Measurements from ENCODE around the gene POLR2M.

Gene POLR2M

GRCh38 chr15:57691082-57691481 lies 15.4 kb upstream of the POLR2M start:
- no peak for DNase-seq (ENCODE audit: low read depth, low spot score)

- DNase-seq (ENCODE audit: low read depth, low spot score), result no peak
Observed at GRCh38 chr15:57692709-57693108, 13.8 kb upstream of the POLR2M start.

- DNase-seq (ENCODE audit: low read depth, low spot score), result no peak
Observed at GRCh38 chr15:57694279-57694678, 12.2 kb upstream of the POLR2M start.

DNA sequence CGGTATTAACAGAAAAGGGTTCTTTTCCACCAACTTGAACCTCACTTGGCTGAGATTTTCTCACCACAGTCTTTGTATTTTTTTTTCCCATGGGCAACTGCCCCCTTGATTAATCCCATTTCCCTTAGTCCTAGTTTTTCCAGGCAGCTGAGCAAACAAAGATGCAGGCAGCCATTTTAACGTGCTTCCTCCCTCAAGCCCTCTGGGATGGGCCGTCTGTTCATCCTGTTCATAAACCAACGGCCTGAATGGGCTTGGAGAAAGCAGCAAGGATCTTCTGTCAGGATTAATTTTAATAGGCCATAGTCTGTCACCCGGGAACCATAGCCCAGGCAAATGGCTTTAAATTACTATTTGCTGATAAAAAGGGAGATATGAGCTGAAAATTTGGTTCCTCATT lies 10.4 kb upstream of the POLR2M start:
- no peak for DNase-seq (ENCODE audit: low read depth, low spot score)

DNA sequence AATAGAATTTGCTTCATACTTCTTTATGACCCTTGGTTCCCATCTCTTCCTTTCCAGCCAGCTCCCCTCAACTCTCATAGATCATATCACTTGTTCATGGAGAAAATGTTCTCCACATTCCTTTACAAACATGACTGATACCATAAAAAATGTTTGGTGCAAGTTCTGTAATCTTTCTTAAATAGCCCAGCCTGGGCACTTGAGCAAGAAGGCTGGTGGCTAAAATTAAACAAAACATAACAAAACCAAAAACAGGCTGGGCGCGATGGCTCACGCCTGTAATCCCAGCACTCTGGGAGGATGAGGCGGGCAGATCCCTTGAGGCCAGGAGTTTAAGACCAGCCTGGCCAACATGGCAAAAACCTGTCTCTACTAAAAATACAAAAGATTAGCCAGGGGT lies 8.9 kb upstream of the POLR2M start:
- no peak for DNase-seq (ENCODE audit: low read depth, low spot score)

- DNase-seq (ENCODE audit: low read depth, low spot score), result no peak
Observed at GRCh38 chr15:57698243-57698642, 8.3 kb upstream of the POLR2M start.

DNA sequence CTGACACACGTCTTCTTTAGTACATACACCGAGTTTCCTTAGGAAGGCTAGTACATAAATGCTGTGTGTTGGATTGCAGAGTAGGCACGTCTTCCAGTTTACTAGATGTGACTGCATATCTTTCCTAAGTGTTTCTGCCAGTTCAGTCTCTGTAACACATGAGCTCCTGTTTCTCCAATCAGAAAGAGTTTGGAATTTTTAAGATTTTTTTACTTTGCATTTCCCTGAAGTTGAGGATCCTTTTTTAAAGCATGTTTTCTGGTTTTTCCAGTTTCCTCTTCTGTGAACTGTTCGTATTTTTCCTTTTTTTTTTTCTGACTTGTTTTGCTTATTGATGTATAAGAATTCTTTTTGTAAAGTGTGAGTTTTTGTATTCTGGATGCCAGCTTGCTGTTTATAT lies 7.5 kb upstream of the POLR2M start:
- no peak for DNase-seq (ENCODE audit: low read depth, low spot score)

- no peak for DNase-seq (ENCODE audit: low read depth, low spot score)
Observed at GRCh38 chr15:57703387-57703786, 3.1 kb upstream of the POLR2M start.

- no peak for DNase-seq (ENCODE audit: low read depth, low spot score)
Observed at GRCh38 chr15:57704441-57704840, 2.1 kb upstream of the POLR2M start.

GRCh38 chr15:57705746-57706404 lies 639 bp upstream of the POLR2M start:
- no peak for DNase-seq (ENCODE audit: low read depth, low spot score)

- DNase-seq (ENCODE audit: low read depth, low spot score), result no peak
Observed at GRCh38 chr15:57708047-57708446, 1.5 kb downstream of the POLR2M start.

GRCh38 chr15:57718309-57718708 lies 11.8 kb downstream of the POLR2M start:
- no peak for DNase-seq (ENCODE audit: low read depth, low spot score)

- no peak for DNase-seq (ENCODE audit: low read depth, low spot score)
Observed at GRCh38 chr15:57720867-57721266, 14.4 kb downstream of the POLR2M start.

DNA sequence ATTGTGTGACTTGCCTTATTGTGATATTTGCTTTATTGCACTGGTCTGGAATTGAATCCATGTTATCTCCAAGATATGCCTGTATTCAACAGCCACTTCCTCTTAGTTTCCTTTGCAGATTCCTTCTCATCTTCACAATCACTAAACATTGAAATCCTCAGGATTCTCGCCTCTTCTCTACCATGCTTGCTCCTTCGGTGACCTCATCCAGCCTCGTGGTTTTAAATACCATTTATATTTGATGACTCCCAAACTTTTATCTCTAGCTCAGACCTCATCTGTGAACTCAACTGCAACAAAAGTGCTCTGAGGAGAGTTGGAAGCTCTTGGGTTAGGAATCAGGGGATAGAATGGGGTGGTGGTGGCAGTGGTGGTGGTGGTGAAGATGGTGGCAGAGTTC lies 19.9 kb downstream of the POLR2M start:
- DNase-seq (ENCODE audit: low read depth, low spot score), result no peak

- DNase-seq (ENCODE audit: low read depth, low spot score), result no peak
Observed at GRCh38 chr15:57727031-57727430, 20.5 kb downstream of the POLR2M start.

DNA sequence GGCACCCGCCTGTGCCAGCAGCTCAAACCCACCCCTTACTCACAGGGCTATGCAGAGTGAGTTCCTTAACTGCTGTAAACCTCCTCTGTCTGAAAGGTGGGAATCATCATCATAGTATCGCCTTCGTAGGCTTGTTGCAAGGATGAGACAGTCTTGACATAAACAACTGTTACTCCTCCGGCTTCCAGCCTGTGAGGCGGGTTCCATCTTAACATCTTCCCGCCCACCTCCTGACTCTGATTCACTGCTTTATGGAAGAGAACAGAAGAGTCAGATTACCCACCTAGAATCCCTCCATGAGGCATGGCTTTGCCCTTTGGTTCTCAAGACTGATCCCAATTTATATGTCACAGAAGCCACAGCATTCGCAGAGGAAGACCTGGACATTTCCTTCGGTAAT lies 21.9 kb downstream of the POLR2M start:
- no peak for DNase-seq (ENCODE audit: low read depth, low spot score)

GRCh38 chr15:57730876-57731275 lies 24.4 kb downstream of the POLR2M start:
- no peak for DNase-seq (ENCODE audit: low read depth, low spot score)

- DNase-seq (ENCODE audit: low read depth, low spot score), result no peak
Observed at GRCh38 chr15:57731530-57732103, 25.1 kb downstream of the POLR2M start.

GRCh38 chr15:57732526-57733331 lies 26.2 kb downstream of the POLR2M start:
- no peak for DNase-seq (ENCODE audit: low read depth, low spot score)

- DNase-seq (ENCODE audit: low read depth, low spot score), result no peak
Observed at GRCh38 chr15:57734860-57735259, 28.3 kb downstream of the POLR2M start.

DNA sequence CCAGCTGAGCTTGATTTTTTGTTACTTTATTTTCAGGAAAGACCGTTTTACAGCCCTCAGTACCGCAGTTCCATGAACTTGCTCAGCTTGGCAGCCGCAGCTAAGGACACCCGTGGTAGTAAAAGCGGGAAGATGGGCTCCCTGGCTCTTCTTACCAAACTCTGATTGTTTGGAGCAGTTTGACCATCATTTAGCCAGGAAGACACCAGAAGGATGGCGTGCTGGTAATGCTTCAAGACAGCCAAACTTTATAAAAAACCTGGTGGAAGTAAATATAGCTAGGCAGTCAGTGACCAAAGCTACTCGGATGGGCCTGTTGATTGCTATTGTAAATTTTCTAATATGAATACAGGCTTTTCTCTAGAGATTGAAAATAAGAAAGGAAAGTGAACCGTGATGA lies 28.9 kb downstream of the POLR2M start:
- DNase-seq (ENCODE audit: low read depth, low spot score), result no peak

DNA sequence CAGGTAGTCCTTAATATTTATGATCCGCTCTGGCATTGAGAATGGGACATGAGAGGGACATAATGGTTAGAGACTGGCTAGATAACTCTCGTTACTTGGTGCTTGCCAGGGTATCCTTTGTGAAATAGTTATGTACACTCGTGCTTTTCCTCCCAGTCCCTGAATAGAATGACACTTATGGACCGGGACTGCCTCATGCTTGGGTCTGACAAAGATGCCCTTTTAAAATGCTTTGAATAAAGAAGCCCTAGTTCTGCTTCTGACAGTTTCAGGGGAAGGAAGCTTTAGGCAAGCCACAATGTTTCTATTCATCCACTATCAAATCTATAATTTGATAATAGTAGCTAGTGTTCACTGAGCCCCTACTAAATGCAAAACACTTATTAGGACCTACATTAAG lies 29.4 kb downstream of the POLR2M start:
- no peak for DNase-seq (ENCODE audit: low read depth, low spot score)

DNA sequence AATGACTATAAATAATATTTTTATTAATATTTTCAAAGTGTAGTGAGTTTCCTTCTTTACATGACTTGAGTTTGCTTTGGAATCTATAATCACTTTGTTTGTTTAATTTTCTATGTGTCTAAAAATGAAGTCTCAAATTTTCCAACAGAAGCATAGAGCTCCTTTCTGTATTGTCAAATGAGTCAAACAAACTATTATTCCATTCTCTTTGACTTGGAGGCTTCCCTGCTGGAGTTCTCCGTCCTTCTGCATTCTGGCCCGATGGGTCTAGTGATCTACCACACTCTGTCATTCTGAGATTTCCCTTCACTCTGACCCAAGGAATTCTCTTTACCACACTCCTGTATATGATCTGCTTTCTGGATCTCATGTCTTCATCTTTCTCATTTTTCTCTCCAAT lies 30.1 kb downstream of the POLR2M start:
- DNase-seq (ENCODE audit: low read depth, low spot score), result no peak

Measured in brain pericyte (primary cell).